Smooth muscle cell of bladder (primary cell): ENCODE results near the gene EXD3. TPM values are rescaled to one million over a fixed set of nuclear protein-coding genes. Genes with fewer than 3 reads are reported as not detected.

Source experiments
- total RNA-seq: library from RNA; depleted of rRNA; stranded (reverse); fragments of >200 nt; gene quantifications from 2 replicates; pipeline ENCODE4 v1.2.3, GENCODE V29; 2014

Gene EXD3
- 8.4 and 13.2 TPM in 2 replicates for total RNA-seq

DNA sequence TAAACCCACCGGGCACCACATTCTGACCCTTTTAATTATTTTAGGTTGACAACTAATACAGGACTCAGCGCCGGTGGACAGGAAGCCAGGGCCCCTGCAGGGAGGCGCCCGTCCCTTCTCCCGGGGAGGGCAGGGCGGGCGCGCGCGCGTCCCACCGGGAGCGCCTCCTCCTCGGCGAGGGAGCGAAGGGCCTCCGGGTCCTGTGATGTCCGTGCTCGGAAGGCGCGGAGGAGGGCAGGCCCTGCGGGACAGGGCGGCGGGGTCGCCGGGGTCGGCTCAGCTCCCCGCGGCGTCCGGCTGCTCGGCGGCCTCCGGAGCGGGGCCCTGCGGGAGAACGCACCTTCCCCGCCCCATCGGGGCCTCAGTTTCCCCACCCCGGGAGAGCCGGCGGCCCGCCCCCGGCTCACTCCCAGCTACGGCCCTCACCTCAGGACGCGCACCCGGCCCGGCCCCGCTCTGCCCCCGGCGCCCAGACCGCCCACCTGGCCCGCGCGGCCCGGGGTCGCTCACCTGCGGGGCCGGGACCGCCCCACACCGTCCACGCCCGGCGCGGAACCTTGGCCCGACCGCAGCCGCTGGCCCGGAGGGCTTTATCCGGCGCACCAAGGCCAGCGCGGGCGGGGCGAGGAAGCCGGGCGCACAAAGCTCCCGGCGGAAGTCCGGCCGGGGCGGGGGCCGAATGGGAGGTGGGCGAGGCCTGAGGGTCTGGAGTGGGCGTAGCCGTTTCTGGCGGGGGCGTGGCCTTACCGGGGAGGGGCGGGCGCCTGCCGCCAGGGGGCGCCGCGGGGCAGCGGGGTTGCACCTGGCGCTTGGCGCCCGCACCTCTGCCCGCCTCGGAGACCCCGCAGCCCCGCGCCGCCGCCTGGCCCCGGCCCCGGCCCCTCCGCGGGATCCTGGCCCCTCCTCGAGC is at the start of gene EXD3, which contains the start of gene NOXA1:
TSS of gene EXD3 (minus strand) at position 559 of the 910 bp plus-strand sequence. CDS start 27,805 bp downstream, outside the sequence.
TSS of gene NOXA1 (plus strand) at position 790 of the 910 bp plus-strand sequence. CDS start 137 bp downstream, outside the sequence.

DNA sequence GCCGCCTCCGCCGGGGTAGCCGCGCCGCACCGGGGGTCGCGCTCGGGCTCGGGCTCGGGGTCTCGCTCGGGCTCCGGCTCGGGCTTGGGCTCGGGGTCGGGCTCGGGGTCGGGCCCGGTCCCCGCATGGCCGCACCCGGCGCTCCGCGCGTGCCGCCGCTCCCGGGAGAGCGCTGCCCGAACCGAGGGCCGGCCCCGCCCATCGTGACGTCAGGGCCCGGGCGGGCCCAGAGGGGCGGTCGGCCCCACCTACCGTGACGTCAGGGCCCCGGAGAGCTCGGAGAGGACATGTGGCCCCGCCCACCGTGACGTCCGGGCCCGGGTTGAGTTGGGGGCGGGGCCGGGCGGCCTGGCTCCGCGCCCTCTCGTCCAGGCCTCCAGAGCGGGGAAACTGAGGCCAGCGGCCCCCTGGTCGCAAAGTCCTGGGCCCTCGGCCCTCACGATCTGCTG is 36.2 kb upstream of the EXD3 start, which contains the start of gene NSMF:
TSS of gene NSMF (minus strand) at position 183 of the 449 bp plus-strand sequence. CDS start 232 bp downstream, outside the sequence.

DNA sequence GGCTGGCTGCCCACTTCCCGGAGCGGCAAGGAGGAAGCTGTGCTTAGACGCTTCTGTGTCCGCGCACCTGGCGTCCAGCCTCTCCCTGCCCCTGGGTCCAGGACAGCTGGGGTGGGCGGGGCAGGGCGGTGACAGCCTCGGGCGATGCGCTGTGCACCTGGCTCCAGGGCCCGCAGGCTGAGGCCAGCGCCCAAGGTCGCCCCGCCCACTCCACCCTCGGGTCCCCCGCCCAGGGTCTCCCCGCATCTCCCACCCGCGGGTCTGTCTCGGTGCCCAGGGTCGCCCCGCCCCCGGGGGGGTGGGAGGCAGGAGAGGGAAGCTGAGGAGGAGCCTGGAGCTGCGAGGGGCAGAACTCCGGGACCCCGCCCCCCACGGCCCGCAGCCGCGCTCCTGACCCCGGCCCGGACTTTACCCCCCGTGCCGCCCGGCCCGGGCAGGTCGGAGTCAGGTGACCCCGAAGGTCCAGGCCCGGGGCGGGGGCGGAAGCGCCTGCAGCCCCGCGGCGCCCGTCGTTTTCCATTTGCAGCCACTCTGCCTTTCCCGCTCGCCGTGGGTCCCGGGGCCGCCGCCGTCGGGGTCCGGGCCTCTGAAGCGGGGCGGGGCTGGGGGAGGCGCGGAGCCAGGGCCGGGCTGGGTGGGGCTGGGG is 18.4 kb upstream of the EXD3 start, which contains the start of gene ENTPD8:
TSS of gene ENTPD8 (minus strand) at position 69 of the 646 bp plus-strand sequence. CDS start 3,072 bp downstream, outside the sequence.

DNA sequence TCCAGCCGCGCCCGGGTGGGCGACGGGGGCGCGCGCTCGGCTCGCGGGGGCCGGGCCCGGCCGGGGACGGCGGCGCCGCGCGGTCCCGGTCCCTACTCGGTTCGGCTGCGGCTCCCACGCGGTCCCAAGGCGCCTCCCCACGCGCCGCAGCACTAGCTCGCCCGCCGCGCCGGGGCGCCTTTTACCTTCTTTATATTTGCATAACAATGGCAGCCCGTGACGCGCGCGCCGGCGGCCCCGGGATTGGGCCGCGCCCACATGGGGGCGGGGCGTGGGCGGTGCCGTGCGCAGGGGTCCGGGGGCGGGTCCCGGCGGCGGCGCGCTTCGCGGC is 120.9 kb downstream of the EXD3 start, which contains the start of gene NRARP:
TSS of gene NRARP (minus strand) at position 154 of the 331 bp plus-strand sequence. CDS start 343 bp downstream, outside the sequence.

GRCh38 chr9:137277329-137278041 is 145.5 kb downstream of the EXD3 start, which contains the start of gene TOR4A:
TOR4A (plus strand) TSS chr9:137277726; CDS start chr9:137278690, 964 bp downstream.

Other genes with a start within 250 kb of the EXD3 start
- gene ANAPC2, start 234.6 kb downstream of the EXD3 start, total RNA-seq: 15.2 and 23.7 TPM in 2 replicates
- gene SSNA1, start 234.5 kb downstream of the EXD3 start, total RNA-seq: 60.9 and 66.0 TPM in 2 replicates
- gene TPRN, start 222.4 kb downstream of the EXD3 start, total RNA-seq: 4.1 and 4.8 TPM in 2 replicates
- 25.6 and 37.7 TPM in 2 replicates for gene TMEM203, start 217.5 kb downstream of the EXD3 start, total RNA-seq
- 2.3 and 2.9 TPM in 2 replicates for gene NDOR1, start 217.5 kb downstream of the EXD3 start, total RNA-seq
- gene RNF208, start 200.9 kb downstream of the EXD3 start, total RNA-seq: under 0.01 and 0.18 TPM in 2 replicates
- gene CYSRT1, start 198.0 kb downstream of the EXD3 start, total RNA-seq: 0.18 and 0.57 TPM in 2 replicates
- not detected in 2 replicates for gene RNF224, start 195.7 kb downstream of the EXD3 start, total RNA-seq
- not detected in 2 replicates for gene SLC34A3, start 192.3 kb downstream of the EXD3 start, total RNA-seq
- 101 and 110 TPM in 2 replicates for gene TUBB4B, start 181.9 kb downstream of the EXD3 start, total RNA-seq
- not detected in 2 replicates for gene STPG3, start 171.9 kb downstream of the EXD3 start, total RNA-seq
- 30.2 and 47.7 TPM in 2 replicates for gene NELFB, start 167.8 kb downstream of the EXD3 start, total RNA-seq
- gene TOR4A, start 145.4 kb downstream of the EXD3 start, total RNA-seq: 11.0 and 13.5 TPM in 2 replicates
- gene NRARP, start 120.9 kb downstream of the EXD3 start, total RNA-seq: 0.09 and 0.14 TPM in 2 replicates
- gene NOXA1, start 231 bp upstream of the EXD3 start, total RNA-seq: 0.46 and 0.57 TPM in 2 replicates
- gene ENTPD8, start 18.2 kb upstream of the EXD3 start, total RNA-seq: not detected in 2 replicates
- gene NSMF, start 36.2 kb upstream of the EXD3 start, total RNA-seq: 10.4 and 15.5 TPM in 2 replicates
- gene PNPLA7, start 127.2 kb upstream of the EXD3 start, total RNA-seq: 0.57 and 1.1 TPM in 2 replicates
- gene MRPL41, start 128.7 kb upstream of the EXD3 start, total RNA-seq: 49.6 and 57.2 TPM in 2 replicates
- gene DPH7, start 155.8 kb upstream of the EXD3 start, total RNA-seq: 16.8 and 18.4 TPM in 2 replicates
- 12.5 and 17.9 TPM in 2 replicates for gene ZMYND19, start 167.3 kb upstream of the EXD3 start, total RNA-seq
- 11.5 and 12.9 TPM in 2 replicates for gene ARRDC1, start 182.5 kb upstream of the EXD3 start, total RNA-seq
- 37.3 and 43.3 TPM in 2 replicates for gene EHMT1, start 195.8 kb upstream of the EXD3 start, total RNA-seq